ENCODE measurements around the gene HS3ST3B1. TPM values are rescaled to one million over a fixed set of nuclear protein-coding genes. Genes with fewer than 3 reads are reported as not detected.

The HS3ST3B1 gene
- total RNA-seq, 2 experiments from 2014 or later, result 5.0 to 5.7 TPM

GRCh38 chr17:14355556-14355955 lies 54.7 kb downstream of the HS3ST3B1 start:
- CTCF ChIA-PET, result no interaction called here
- H3K27ac Mint-ChIP-seq, result no peak overlapping the region
- peaks cover 14% of the 10 kb centered on the region for H3K4me1 Mint-ChIP-seq
- no peak for DNase-seq
- POLR2A ChIA-PET, result no interaction called here
- intact Hi-C loops (cut with DNase I, micrococcal nuclease), result no loop called here
- H3K27me3 Mint-ChIP-seq, result no peaks in the 10 kb centered on the region
- H3K9me3 Mint-ChIP-seq (ENCODE audit: low read depth), result no peaks in the 10 kb centered on the region
- H3K4me3 Mint-ChIP-seq, result no peak overlapping the region
- ATAC-seq, result no peak
- no peaks in the 10 kb centered on the region for H3K36me3 Mint-ChIP-seq (ENCODE audit: low read depth)

GRCh38 chr17:14359163-14360020 lies 58.5 kb downstream of the HS3ST3B1 start:
- ATAC-seq, result peak; percentile 97
- intact Hi-C loops (cut with DNase I, micrococcal nuclease), result loop anchor here in 1 of 2 experiments (1.0 kb wide), 1 partner anchor 22 kb away; no protein-coding TSS in a partner anchor
- Mint-ChIP-seq H3K27ac (no peak overlapping the region), H3K9me3 (ENCODE audit: low read depth) (no peaks in the 10 kb centered on the region), H3K27me3 (no peaks in the 10 kb centered on the region), H3K4me3 (no peak overlapping the region), H3K36me3 (ENCODE audit: low read depth) (no peaks in the 10 kb centered on the region), H3K4me1 (peaks cover 12% of the 10 kb centered on the region)
- POLR2A ChIA-PET, result no interaction called here
- CTCF ChIA-PET, result interaction anchor here (1.1 to 1.2 kb wide), 2 partner anchors 12 to 64 kb away, joined by 3 read pairs; no protein-coding TSS in a partner anchor
- DNase-seq, result peak; percentile 69

GRCh38 chr17:14360856-14361255 lies 60.0 kb downstream of the HS3ST3B1 start:
- Mint-ChIP-seq H3K4me3 (no peak overlapping the region), H3K27me3 (no peaks in the 10 kb centered on the region), H3K4me1 (peaks cover 12% of the 10 kb centered on the region), H3K9me3 (ENCODE audit: low read depth) (no peaks in the 10 kb centered on the region), H3K36me3 (ENCODE audit: low read depth) (no peaks in the 10 kb centered on the region), H3K27ac (no peak overlapping the region)
- intact Hi-C loops (cut with DNase I, micrococcal nuclease), result no loop called here
- no peak for ATAC-seq
- ChIA-PET POLR2A (no interaction called here), CTCF (interaction anchor here (0.5 kb wide), 1 partner anchor 510 kb away, joined by 3 read pairs; no protein-coding TSS in a partner anchor)
- no peak for DNase-seq

- ATAC-seq (no peak), DNase-seq (no peak)
- Mint-ChIP-seq H3K4me1 (peaks cover 12% of the 10 kb centered on the region), H3K27ac (no peak overlapping the region), H3K27me3 (no peaks in the 10 kb centered on the region), H3K36me3 (ENCODE audit: low read depth) (no peaks in the 10 kb centered on the region), H3K4me3 (no peak overlapping the region), H3K9me3 (ENCODE audit: low read depth) (no peaks in the 10 kb centered on the region)
- ChIA-PET CTCF (no interaction called here), POLR2A (no interaction called here)
- intact Hi-C loops (cut with DNase I, micrococcal nuclease), result no loop called here
These were observed 60.6 kb downstream of the HS3ST3B1 start for GRCh38 chr17:14361470-14361869.

- POLR2A ChIA-PET, result no interaction called here
- Mint-ChIP-seq H3K27me3 (no peaks in the 10 kb centered on the region), H3K27ac (no peak overlapping the region), H3K9me3 (ENCODE audit: low read depth) (no peaks in the 10 kb centered on the region), H3K36me3 (ENCODE audit: low read depth) (no peaks in the 10 kb centered on the region), H3K4me1 (peaks cover 12% of the 10 kb centered on the region), H3K4me3 (no peak overlapping the region)
- no peak for DNase-seq
- intact Hi-C loops (cut with DNase I, micrococcal nuclease), result no loop called here
- ATAC-seq, result no peak
- CTCF ChIA-PET, result no interaction called here
These were observed 61.1 kb downstream of the HS3ST3B1 start for GRCh38 chr17:14361945-14362508.

GRCh38 chr17:14366199-14366598 lies 65.3 kb downstream of the HS3ST3B1 start:
- Mint-ChIP-seq H3K27me3 (no peaks in the 10 kb centered on the region), H3K4me3 (no peak overlapping the region), H3K36me3 (ENCODE audit: low read depth) (no peaks in the 10 kb centered on the region), H3K27ac (no peak overlapping the region), H3K9me3 (ENCODE audit: low read depth) (no peaks in the 10 kb centered on the region), H3K4me1 (no peaks in the 10 kb centered on the region)
- ATAC-seq (no peak), DNase-seq (no peak)
- intact Hi-C loops (cut with DNase I, micrococcal nuclease), result no loop called here
- POLR2A ChIA-PET, result no interaction called here
- CTCF ChIA-PET, result interaction anchor here (0.7 kb wide), 1 partner anchor 9 kb away, joined by 3 read pairs; no protein-coding TSS in a partner anchor

- Mint-ChIP-seq H3K4me1 (no peaks in the 10 kb centered on the region), H3K36me3 (ENCODE audit: low read depth) (no peaks in the 10 kb centered on the region), H3K9me3 (ENCODE audit: low read depth) (no peaks in the 10 kb centered on the region), H3K27me3 (no peaks in the 10 kb centered on the region), H3K4me3 (no peak overlapping the region), H3K27ac (no peak overlapping the region)
- CTCF ChIA-PET, result no interaction called here
- DNase-seq (no peak), ATAC-seq (no peak)
- POLR2A ChIA-PET, result interaction anchor here (0.7 kb wide), 1 partner anchor 1231 kb away, joined by 3 read pairs; no protein-coding TSS in a partner anchor
- intact Hi-C loops (cut with DNase I, micrococcal nuclease), result no loop called here
These were observed 71.6 kb downstream of the HS3ST3B1 start for GRCh38 chr17:14372461-14372860.

- Mint-ChIP-seq H3K27ac (no peak overlapping the region), H3K27me3 (no peaks in the 10 kb centered on the region), H3K36me3 (ENCODE audit: low read depth) (no peaks in the 10 kb centered on the region), H3K4me3 (no peak overlapping the region), H3K9me3 (ENCODE audit: low read depth) (no peaks in the 10 kb centered on the region), H3K4me1 (no peaks in the 10 kb centered on the region)
- DNase-seq (no peak), ATAC-seq (no peak)
- ChIA-PET POLR2A (interaction anchor here (0.7 kb wide), 1 partner anchor 1232 kb away, joined by 3 read pairs; no protein-coding TSS in a partner anchor), CTCF (interaction anchor here (0.7 to 0.9 kb wide), 2 partner anchors 19 to 152 kb away, joined by 3 read pairs; no protein-coding TSS in a partner anchor)
- intact Hi-C loops (cut with DNase I, micrococcal nuclease), result no loop called here
These were observed 72.2 kb downstream of the HS3ST3B1 start for GRCh38 chr17:14372905-14373613.

GRCh38 chr17:14373614-14374259 lies 72.9 kb downstream of the HS3ST3B1 start:
- no peak overlapping the region for H3K4me3 Mint-ChIP-seq
- no peaks in the 10 kb centered on the region for H3K4me1 Mint-ChIP-seq
- ChIA-PET CTCF (interaction anchor here (0.7 to 0.9 kb wide), 2 partner anchors 18 to 153 kb away, joined by 3 read pairs; no protein-coding TSS in a partner anchor), POLR2A (no interaction called here)
- no peak overlapping the region for H3K27ac Mint-ChIP-seq
- intact Hi-C loops (cut with DNase I, micrococcal nuclease), result no loop called here
- H3K36me3 Mint-ChIP-seq (ENCODE audit: low read depth), result no peaks in the 10 kb centered on the region
- no peaks in the 10 kb centered on the region for H3K9me3 Mint-ChIP-seq (ENCODE audit: low read depth)
- DNase-seq (no peak), ATAC-seq (no peak)
- no peaks in the 10 kb centered on the region for H3K27me3 Mint-ChIP-seq

- no peaks in the 10 kb centered on the region for H3K4me1 Mint-ChIP-seq
- ATAC-seq (no peak), DNase-seq (no peak)
- no peak overlapping the region for H3K27ac Mint-ChIP-seq
- no peaks in the 10 kb centered on the region for H3K36me3 Mint-ChIP-seq (ENCODE audit: low read depth)
- CTCF ChIA-PET, result no interaction called here
- no peak overlapping the region for H3K4me3 Mint-ChIP-seq
- POLR2A ChIA-PET, result no interaction called here
- H3K27me3 Mint-ChIP-seq, result no peaks in the 10 kb centered on the region
- intact Hi-C loops (cut with DNase I, micrococcal nuclease), result no loop called here
- no peaks in the 10 kb centered on the region for H3K9me3 Mint-ChIP-seq (ENCODE audit: low read depth)
These were observed 73.4 kb downstream of the HS3ST3B1 start for GRCh38 chr17:14374268-14374667.

- intact Hi-C loops (cut with DNase I, micrococcal nuclease), result no loop called here
- no peaks in the 10 kb centered on the region for H3K9me3 Mint-ChIP-seq (ENCODE audit: low read depth)
- no peaks in the 10 kb centered on the region for H3K27me3 Mint-ChIP-seq
- DNase-seq, result no peak
- H3K4me1 Mint-ChIP-seq, result no peaks in the 10 kb centered on the region
- H3K36me3 Mint-ChIP-seq (ENCODE audit: low read depth), result no peaks in the 10 kb centered on the region
- H3K4me3 Mint-ChIP-seq, result no peak overlapping the region
- no peak overlapping the region for H3K27ac Mint-ChIP-seq
- ChIA-PET POLR2A (no interaction called here), CTCF (no interaction called here)
- no peak for ATAC-seq
These were observed 75.8 kb downstream of the HS3ST3B1 start for GRCh38 chr17:14376666-14377065.
